Left hindlimb (tissue), 1 donor: ENCODE results near the gene ZNF35.
"Not testable (repeated sequence)": the region's sequence is repeated elsewhere in the genome, so short reads cannot be mapped to it uniquely, and the experiment has no call there.

Experiments used
- DNase-seq: peaks from one replicate; pipeline ENCODE4 v3.0.0-alpha.2; 2018

The ZNF35 gene

DNA sequence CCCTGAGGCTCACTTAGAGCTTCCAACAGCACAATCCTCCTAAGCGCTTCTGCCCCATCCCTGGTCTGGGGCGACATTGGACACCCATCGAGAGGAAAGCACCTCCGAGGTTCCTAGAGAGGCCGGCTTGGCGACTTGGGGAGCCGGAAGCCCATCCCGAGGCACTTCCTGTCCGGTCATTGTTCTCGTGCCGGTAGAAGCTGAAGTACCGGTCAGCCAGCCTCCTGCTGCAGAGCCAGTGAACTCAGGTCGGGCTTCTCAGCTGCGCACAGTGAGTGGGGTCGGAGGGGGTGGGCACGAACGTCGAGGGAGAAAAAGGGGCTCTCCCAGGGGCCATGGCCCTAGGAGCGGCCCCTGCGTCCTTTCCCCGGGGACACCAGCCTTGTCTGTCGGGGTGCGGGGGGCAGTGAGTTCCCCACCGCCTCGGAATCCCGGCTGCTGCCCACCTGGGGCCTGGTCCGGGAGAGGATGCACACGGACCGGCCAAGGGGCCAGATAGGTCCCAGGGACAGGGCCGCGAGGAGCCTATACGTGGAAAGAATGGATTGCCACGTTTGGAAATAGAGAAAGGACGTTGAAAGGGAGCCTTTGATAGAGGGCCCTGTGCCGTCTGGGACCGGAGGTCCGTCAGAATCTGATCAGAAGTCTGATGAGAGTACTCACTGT is at the start of gene ZNF35:
TSS of gene ZNF35 (plus strand) at position 169 of the 666 bp plus-strand sequence. CDS start 2,336 bp downstream, outside the sequence.
- DNase-seq = peak; percentile 84

- DNase-seq = no peak
Observed at GRCh38 chr3:44601749-44602148, 46.8 kb upstream of the ZNF35 start.

DNA sequence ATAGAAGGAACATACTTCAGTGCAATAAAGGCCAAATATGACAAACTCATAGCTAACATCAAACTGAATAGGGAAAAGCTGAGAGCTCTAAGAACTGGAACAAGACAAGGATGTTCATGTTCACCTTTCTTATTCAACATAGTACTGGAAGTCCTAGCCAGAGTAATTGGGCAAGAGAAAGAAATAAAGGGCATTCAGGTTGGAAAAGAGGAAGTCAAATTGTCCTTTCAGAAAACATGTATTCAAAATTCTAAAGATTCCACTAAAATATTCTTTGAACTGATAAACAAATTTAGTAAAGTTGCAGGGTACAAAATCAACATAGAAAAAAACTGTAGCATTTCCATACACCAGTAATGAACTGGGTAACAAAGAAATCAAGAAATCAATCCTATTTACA is 35.9 kb upstream of the ZNF35 start:
- no peak for DNase-seq

- DNase-seq = peak; percentile 93
Observed at GRCh38 chr3:44624749-44625480, 23.6 kb upstream of the ZNF35 start, which contains the start of gene ZNF197. TSS of gene ZNF197 (plus strand) at chr3:44625036. CDS start at chr3:44629155, 4,119 bp downstream.

DNA sequence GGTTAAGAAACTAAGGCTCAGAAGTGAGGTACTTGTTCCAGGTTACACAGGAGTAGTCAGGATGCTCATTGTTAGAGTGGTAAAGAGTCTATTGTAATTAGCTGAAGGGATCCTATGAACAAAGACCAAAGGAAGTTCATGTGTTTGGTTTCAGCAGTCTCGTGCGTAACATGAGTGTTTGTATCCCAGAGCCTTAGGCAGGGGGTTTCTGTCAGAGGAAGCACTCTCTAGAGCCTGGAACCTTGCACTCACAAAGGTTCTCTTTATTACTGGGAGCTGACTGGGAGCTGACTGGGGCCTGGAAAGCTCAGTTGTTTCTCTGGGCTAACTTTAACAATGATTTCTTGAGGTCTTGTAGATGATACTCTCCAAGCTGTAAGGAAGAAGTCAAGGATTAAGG is 19.8 kb upstream of the ZNF35 start:
- DNase-seq = no peak

- no peak for DNase-seq
Observed at GRCh38 chr3:44632193-44632592, 16.3 kb upstream of the ZNF35 start.

DNA sequence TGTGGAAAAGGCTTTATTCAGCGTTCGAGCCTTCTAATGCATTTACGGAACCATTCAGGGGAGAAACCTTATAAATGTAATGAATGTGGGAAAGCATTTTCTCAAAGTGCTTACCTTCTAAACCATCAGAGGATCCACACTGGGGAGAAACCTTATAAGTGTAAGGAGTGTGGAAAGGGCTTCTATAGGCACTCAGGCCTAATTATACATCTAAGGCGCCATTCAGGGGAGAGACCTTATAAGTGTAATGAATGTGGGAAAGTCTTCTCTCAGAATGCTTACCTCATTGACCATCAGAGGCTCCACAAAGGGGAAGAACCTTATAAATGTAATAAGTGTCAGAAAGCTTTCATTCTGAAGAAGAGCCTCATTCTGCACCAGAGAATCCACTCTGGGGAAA is 6.2 kb upstream of the ZNF35 start:
- no peak for DNase-seq

DNA sequence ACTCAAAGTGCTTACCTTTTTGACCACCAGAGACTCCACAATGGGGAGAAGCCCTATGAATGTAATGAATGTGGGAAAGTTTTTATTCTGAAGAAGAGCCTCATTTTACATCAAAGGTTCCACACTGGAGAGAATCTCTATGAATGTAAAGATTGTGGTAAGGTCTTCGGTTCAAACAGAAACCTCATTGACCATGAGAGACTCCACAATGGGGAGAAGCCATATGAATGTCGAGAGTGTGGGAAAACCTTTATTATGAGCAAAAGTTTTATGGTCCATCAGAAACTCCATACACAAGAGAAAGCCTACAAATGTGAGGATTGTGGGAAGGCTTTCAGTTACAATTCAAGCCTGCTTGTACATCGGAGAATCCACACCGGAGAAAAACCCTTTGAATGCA is 5.5 kb upstream of the ZNF35 start:
- DNase-seq = no peak

- DNase-seq = no peak
Observed at GRCh38 chr3:44647771-44648170, 761 bp upstream of the ZNF35 start.

DNA sequence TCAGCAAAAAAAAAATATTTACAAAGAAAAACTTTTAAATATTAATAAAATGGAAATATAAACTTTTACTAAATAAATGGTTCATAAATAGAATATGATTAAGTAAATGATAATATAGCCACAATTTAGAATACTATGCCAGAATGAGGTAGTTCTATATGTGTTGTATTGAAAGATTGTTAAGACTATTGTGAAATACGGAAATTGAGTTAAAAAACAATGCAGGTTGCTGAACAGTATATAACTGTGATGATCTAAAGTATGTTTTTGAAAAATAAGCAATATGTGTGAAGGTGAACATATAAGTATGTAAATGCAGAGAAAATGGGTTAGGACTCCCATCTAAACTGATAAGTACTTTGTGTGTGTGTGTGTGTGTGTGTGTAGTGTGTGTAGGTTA is 1.2 kb downstream of the ZNF35 start:
- no peak for DNase-seq

DNA sequence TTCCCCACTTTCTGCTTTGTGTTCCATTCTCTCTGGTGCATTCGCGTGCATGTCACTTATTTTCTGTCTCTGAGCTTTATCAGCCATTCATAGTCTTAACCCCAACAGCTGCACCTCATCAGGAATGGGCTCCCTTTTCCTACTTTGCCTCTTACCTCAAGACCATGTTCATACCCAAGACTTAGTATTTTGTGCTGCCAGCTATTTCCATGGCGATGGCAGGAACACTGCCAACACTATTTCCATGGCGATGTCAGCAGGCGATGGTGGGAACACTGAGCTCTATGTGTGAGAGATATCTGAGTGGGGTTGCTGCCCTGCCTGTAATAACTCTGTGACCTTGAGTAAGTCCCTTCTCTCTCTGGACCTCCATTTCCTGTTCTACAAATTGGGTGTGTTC is 5.5 kb downstream of the ZNF35 start:
- DNase-seq = no peak

DNA sequence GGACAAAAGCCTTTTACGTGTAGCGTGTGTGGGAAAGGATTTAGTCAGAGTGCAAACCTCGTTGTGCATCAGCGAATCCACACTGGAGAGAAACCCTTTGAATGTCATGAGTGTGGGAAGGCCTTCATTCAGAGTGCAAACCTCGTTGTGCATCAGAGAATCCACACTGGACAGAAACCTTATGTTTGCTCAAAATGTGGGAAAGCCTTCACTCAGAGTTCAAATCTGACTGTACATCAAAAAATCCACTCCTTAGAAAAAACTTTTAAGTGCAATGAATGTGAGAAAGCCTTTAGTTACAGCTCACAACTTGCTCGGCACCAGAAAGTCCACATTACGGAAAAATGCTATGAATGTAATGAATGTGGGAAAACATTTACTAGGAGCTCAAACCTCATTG is 10.5 kb downstream of the ZNF35 start:
- DNase-seq = no peak

DNA sequence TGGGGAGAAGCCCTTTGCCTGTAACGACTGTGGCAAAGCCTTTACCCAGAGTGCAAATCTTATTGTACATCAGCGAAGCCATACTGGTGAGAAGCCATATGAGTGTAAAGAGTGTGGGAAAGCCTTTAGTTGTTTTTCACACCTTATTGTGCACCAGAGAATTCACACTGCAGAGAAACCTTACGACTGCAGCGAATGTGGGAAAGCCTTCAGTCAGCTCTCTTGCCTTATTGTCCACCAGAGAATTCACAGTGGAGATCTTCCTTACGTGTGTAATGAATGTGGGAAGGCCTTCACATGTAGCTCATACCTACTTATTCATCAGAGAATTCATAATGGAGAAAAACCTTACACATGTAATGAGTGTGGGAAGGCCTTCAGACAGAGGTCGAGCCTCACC is 10.9 kb downstream of the ZNF35 start:
- DNase-seq = no peak

DNA sequence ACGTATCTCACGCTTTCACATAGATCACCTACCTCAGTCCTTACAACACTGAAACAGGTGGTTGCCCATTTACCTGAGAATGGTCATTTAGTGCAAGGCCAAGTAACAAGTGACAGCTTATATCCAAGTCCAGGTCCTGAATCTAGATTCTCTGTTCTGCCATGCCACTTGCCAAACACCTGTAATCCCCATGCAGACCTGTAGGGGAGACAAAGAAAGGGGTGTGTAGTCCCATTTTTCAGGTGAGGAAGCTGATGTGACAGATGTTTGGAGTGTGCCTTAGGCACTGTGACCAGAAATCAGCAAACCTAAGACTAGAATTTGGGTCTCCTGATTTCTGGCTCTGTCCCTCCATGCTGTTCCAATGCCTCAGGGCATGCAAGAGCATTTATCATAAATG is 12.7 kb downstream of the ZNF35 start:
- DNase-seq = no peak

GRCh38 chr3:44665173-44665572 is 16.6 kb downstream of the ZNF35 start:
- DNase-seq = no peak

DNA sequence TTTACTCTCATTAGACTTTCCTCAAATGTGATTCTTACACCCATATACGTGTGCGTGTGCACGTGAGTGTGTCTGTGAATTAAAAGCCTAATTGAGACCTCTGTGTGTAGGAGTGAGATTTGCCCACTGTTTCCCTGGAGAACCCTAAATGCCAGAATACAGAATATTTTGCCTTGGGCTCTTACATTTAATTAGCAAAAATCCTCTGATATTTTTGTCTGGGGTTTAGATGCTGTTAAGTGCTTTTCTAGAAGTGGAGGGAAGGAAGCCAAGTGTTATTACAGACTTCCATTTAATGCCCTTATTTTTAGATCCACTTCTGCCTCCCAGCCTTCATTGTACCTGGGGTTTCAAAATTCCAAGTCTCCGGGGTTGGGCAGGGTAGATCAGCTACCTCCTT is 17.8 kb downstream of the ZNF35 start:
- DNase-seq = no peak

- DNase-seq = no peak
Observed at GRCh38 chr3:44669760-44670159, 21.2 kb downstream of the ZNF35 start.

- DNase-seq = not testable (repeated sequence)
Observed at GRCh38 chr3:44673466-44673865, 24.9 kb downstream of the ZNF35 start.

DNA sequence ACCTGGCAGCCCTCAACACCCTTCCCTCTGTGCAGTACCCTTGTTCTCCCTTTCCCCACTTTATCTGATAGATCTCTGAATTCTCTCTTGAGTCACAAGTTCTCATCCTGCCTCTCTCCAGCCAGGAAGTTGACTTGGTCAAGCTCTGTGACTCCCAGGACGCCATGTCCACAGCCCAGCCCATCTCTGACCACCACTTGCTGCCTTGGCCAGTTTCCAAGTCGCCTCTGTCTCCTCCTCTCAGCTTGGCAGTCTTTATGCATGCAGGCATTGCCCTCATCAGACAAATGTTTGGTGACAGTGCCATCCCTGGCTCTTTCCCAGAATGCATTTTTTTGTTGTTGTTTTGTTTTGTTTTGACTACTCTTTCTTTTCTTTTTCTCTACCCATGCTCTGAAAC is 25.7 kb downstream of the ZNF35 start:
- DNase-seq = no peak

DNA sequence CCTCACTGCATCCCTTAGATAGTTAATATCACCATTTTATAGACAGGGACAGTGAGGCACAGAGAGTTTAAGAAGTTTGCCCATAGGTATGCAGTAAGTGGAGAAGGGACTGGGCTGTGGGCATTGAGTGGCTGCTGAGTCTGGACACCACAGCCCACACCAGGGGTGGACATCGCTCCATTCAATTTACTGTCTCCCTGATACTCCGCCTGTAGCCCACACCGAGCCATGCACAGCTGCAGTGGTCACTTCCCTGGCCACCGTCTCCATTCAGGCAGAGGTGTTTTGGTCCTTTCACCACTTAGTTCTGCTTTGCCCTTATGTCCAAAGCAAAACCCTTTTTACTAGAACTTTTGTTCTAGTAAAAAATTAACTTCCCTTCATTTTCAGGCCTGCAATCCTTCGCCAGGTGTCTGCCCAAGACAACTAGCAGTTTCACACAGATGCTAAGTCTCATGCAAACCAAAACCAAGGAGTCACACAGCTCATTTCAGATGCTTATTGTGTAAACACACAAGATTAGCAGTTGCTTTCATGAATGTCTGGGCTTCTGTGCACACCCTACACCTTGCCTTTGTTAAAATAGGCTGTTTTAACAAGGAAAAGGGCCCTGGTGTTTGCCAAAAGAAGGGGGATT is 30.1 kb downstream of the ZNF35 start:
- no peak for DNase-seq

DNA sequence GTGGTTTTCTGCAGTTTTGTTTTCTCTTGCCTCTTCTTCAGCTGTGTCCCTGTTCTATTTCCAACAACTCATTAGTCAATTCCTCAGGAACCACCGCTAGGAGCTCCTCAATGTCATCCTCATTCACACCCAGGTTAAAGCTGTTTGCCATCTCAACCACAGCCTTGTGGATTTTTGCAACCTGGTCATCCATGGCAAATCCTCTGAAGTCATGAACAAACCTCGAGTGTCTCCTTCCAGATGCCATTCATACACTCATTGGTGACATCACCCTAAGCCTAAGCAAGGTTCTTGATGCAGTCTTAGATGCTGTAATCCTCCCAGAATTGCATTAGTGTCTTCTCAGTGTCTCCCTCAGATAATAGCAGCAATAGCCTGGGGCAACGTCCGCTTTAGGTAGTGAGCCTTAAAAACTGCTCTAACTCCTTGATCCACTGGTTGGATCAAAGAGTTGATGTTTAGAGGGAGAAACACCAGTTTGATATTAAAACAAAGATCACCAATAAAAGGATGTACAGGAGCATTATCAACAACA is 32.5 kb downstream of the ZNF35 start:
- no peak for DNase-seq

DNA sequence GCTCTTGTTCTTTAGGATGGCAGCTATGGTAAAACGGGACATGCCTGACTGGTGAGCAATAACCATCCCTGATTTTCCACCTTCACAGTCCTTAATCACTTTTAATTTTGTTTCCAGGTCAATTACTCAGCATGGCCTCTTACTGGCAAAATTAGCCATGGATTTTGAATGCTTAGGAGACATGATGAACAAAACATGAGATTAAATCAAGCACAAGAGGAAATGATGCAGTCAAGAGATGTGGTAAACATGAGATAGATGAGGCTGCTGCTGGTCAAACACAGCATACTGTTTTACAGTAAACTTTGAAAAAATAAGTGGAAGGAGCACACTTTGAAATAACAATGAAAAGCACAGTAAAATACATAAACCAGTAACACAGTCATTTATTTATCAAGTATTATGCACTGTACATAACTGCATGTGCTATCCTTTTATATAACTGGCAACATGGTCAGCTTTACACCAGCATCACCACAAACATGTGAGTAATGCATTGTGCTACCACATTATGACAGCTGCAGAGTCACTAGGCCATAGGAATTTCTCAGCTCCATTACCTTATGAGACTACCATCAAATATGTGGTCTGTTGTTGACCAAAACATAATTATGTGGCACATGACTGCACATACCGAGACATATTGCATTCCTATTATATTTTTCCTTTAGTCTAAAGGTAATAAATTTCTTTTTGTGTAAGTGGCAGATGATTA is 33.8 kb downstream of the ZNF35 start:
- no peak for DNase-seq

DNA sequence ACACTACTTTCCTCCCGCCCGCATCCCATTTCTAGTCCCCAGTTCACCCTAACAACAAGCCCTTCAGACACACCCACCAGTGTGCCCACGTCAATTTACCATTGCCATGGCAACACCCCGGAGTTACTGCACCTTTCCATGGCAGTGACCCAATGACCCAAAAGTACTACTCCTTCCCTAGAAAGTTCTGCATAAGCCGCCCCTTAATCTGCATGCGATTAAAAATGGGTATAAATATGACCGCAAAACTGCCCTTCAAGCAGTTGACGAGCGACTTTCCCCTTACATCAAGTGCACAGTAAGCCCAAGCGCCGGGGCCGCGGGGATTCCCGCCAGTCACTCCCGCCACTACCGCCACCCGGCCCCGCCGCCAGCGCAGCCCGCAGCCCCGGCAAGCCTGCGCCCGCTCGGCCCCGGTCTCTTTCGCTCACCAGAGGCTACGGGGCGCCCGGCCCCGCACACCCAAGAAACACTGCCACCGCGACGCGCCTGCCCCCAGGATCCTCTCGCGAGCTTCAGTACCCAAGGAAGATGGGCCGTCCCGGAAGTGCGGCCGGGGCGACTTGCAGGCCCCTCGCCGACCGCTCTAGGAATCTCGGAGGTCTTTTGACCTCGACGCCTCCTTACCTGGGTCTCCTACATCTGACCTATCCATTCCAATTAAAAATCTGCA is 36.7 kb downstream of the ZNF35 start:
- DNase-seq = peak; percentile 86
